AG09319 (cell line): ENCODE results near the gene RMI2.

Experiments
- DNase-seq: peaks from one replicate; pipeline ENCODE4 v3.0.0-alpha.2; 2010; ENCODE audit warnings: low read depth; ENCODE audit errors: extremely low read depth
- TF ChIP-seq, protein P1 (sequence below): IDR thresholded peaks from 2 replicates; pipeline ENCODE4 v1.5.1; 2011; ENCODE audit warnings: low read depth, mild to moderate bottlenecking, inconsistent platforms, low read length, moderate library complexity

RMI2 gene

GRCh38 chr16:11330526-11331237 lies 14.6 kb upstream of the RMI2 start:
- TF ChIP-seq, protein P1, sequence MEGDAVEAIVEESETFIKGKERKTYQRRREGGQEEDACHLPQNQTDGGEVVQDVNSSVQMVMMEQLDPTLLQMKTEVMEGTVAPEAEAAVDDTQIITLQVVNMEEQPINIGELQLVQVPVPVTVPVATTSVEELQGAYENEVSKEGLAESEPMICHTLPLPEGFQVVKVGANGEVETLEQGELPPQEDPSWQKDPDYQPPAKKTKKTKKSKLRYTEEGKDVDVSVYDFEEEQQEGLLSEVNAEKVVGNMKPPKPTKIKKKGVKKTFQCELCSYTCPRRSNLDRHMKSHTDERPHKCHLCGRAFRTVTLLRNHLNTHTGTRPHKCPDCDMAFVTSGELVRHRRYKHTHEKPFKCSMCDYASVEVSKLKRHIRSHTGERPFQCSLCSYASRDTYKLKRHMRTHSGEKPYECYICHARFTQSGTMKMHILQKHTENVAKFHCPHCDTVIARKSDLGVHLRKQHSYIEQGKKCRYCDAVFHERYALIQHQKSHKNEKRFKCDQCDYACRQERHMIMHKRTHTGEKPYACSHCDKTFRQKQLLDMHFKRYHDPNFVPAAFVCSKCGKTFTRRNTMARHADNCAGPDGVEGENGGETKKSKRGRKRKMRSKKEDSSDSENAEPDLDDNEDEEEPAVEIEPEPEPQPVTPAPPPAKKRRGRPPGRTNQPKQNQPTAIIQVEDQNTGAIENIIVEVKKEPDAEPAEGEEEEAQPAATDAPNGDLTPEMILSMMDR = no peak
- DNase-seq = no peak

DNA sequence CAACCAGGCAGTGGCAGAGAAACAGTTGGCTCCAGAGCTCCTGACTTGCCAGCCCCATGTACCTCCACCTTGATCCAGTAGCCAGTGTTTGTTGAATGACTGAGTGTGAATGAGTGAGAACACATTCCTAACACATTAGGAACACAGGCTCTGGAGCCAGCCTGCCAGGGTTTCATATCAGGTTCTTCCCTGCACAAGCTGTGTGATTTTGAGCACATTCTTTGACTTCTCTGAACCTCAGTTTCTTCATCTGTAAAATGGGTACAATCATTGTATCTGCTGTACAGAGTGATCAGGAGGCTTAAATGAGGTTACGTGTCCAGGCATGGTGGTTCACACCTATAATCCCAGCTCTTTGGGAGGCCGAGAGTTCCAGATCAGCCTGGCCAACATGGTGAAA lies 13.3 kb upstream of the RMI2 start:
- DNase-seq = no peak
- TF ChIP-seq, protein P1 = no peak

GRCh38 chr16:11333010-11333409 lies 12.2 kb upstream of the RMI2 start:
- no peak for DNase-seq
- TF ChIP-seq, protein P1 = no peak

DNA sequence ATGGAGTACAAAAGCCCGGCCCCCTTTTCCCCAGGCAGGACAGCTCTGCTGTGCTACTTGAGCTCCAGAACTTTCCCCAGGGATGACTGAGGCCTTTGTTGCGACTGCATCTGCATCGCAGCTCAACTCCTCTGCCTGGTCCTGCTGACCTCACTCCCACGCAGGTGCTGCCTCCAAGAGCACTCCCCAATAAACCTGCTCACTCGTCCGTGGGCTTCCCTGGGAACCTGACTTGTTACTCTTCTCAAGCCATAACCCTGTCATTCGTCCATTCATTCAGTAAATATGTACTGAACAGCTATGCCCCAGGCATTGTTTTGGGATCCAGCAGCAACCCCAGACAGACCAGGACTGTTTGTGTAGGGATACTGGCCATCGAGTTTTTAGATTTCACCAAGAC lies 11.6 kb upstream of the RMI2 start:
- no peak for DNase-seq
- TF ChIP-seq, protein P1 = no peak

GRCh38 chr16:11334831-11335404 lies 10.3 kb upstream of the RMI2 start:
- no peak for DNase-seq
- TF ChIP-seq, protein P1 = no peak

- DNase-seq = no peak
- TF ChIP-seq, protein P1 = no peak
These were observed 6.2 kb upstream of the RMI2 start for GRCh38 chr16:11339075-11339474.

- TF ChIP-seq, protein P1 = no peak
- DNase-seq = no peak
These were observed 4.5 kb upstream of the RMI2 start for GRCh38 chr16:11340710-11341109.
